Muscle layer of colon (tissue), 2 donors: ENCODE measurements around the gene ZNHIT6.

ENCODE experiments used
- H3K27ac ChIP-seq: one replicate; pipeline ENCODE4 v1.7.0; 2013; ENCODE audit warnings: low read depth, mild to moderate bottlenecking, low read length, moderate library complexity
- H3K27me3 ChIP-seq, 2 donors: one replicate each; pipeline ENCODE4 v1.7.0; 2013; ENCODE audit warnings: low read length in 2 of 2, mild to moderate bottlenecking in 2 of 2; ENCODE audit not compliant: insufficient read depth in 2 of 2, control insufficient read depth in 1 of 2
- H3K36me3 ChIP-seq: one replicate; pipeline ENCODE4 v1.7.0; 2013; ENCODE audit warnings: mild to moderate bottlenecking, low read length; ENCODE audit not compliant: insufficient read depth
- H3K4me1 ChIP-seq: one replicate; pipeline ENCODE4 v1.7.0; 2013; ENCODE audit warnings: mild to moderate bottlenecking, low read length; ENCODE audit not compliant: insufficient read depth
- H3K4me3 ChIP-seq, 2 donors: one replicate each; pipeline ENCODE4 v1.7.0; 2013; ENCODE audit warnings: low read length in 2 of 2, low read depth in 1 of 2, mild to moderate bottlenecking in 1 of 2, moderate library complexity in 1 of 2
- H3K9ac ChIP-seq: one replicate; pipeline ENCODE4 v1.7.0; 2013; ENCODE audit warnings: low read length
- H3K9me3 ChIP-seq: one replicate; pipeline ENCODE4 v1.7.0; 2013; ENCODE audit warnings: mild to moderate bottlenecking, low read length
- donor health status: abdominal sarcoma.
- donor health status: Adenocarcinoma of cecum.

The ZNHIT6 gene

DNA sequence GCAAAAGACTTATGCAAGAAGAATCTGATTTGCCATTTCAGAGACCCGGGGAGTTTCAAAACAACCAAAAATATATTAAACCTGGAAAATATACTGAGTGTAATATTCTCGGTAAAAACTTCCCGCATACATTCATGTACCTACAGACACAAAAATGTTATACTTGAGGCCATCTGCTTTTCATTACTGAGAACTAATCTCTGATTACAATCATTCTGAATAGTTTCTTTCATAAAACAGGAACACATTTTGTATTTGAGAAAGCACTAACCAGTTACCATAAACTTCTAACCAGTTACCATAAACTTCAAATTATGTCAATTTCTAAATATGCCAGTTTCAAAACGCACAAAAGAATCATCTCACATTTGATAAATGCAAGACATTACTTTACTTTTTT lies 7.8 kb downstream of the ZNHIT6 start:
- Histone ChIP-seq H3K9me3 (no peaks in the 10 kb centered on the region), H3K27ac (no peak overlapping the region), H3K36me3 (peaks cover 17% of the 10 kb centered on the region), H3K9ac (no peak overlapping the region), H3K4me1 (peaks cover 6% of the 10 kb centered on the region), H3K27me3 (no peaks in the 10 kb centered on the region), H3K4me3 (no peak overlapping the region)

DNA sequence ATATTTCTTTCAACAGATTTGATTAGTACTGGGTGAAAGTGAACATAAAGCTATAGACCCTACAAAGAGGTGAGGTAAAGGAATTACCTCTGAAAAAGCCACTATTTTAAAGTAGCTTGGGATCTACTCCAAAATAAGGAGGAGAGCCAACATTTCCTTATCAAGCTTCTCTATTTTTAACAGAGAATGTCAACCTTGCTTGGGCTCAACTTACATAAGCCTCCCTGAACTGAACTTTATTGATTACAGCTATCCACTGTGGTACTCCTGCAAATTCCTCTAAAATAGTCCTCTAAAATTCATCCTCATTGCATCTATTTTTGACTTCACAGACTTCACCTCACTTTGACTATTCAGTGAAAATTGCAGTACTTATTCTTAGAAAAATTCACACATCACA lies 10.3 kb downstream of the ZNHIT6 start:
- Histone ChIP-seq H3K27me3 (no peaks in the 10 kb centered on the region), H3K36me3 (peaks cover 10% of the 10 kb centered on the region), H3K4me3 (no peak overlapping the region), H3K27ac (no peak overlapping the region), H3K4me1 (peaks cover 6% of the 10 kb centered on the region), H3K9me3 (no peaks in the 10 kb centered on the region), H3K9ac (no peak overlapping the region)

- no peaks in the 10 kb centered on the region for H3K36me3 ChIP-seq
- H3K4me1 ChIP-seq: peaks cover 2% of the 10 kb centered on the region
- H3K4me3 ChIP-seq: no peak overlapping the region
- no peaks in the 10 kb centered on the region for H3K9me3 ChIP-seq
- no peak overlapping the region for H3K9ac ChIP-seq
- H3K27me3 ChIP-seq: no peaks in the 10 kb centered on the region
- H3K27ac ChIP-seq: no peak overlapping the region
Measured at GRCh38 chr1:85692730-85693314, 15.4 kb downstream of the ZNHIT6 start.

- Histone ChIP-seq H3K9ac (no peak overlapping the region), H3K36me3 (no peaks in the 10 kb centered on the region), H3K9me3 (no peaks in the 10 kb centered on the region), H3K4me1 (no peaks in the 10 kb centered on the region), H3K27ac (no peak overlapping the region), H3K27me3 (no peaks in the 10 kb centered on the region), H3K4me3 (no peak overlapping the region)
Measured at GRCh38 chr1:85689775-85690404, 18.3 kb downstream of the ZNHIT6 start.

GRCh38 chr1:85683292-85684025 lies 24.8 kb downstream of the ZNHIT6 start:
- Histone ChIP-seq H3K27ac (no peak overlapping the region), H3K9ac (no peak overlapping the region), H3K4me3 (no peak overlapping the region), H3K4me1 (peaks cover 9% of the 10 kb centered on the region), H3K27me3 (no peaks in the 10 kb centered on the region), H3K9me3 (no peaks in the 10 kb centered on the region), H3K36me3 (no peaks in the 10 kb centered on the region)

DNA sequence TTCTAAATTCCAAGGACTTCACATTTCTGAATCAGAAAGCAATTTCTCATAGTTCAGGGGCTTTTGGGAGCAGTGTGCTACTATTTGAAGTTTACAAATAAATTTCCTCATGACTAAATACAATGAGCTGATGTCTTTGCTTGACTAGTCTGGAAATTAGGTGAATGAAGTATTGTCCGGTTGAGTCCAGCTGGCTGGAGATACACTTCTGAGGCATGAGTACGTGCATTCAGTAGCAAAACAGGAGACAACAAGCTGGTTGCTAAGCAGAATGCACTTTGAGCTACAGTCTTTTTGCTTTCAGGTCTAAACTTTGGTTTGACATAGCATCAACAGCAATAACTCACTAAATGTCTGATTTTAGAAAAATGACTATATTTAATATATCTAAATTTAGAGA lies 27.1 kb downstream of the ZNHIT6 start:
- no peak overlapping the region for H3K4me3 ChIP-seq
- no peak overlapping the region for H3K27ac ChIP-seq

GRCh38 chr1:85678193-85678592 lies 30.0 kb downstream of the ZNHIT6 start:
- no peak overlapping the region for H3K4me3 ChIP-seq
- H3K4me1 ChIP-seq: peaks cover 9% of the 10 kb centered on the region
- no peaks in the 10 kb centered on the region for H3K9me3 ChIP-seq
- no peak overlapping the region for H3K27ac ChIP-seq
- H3K27me3 ChIP-seq: no peaks in the 10 kb centered on the region
- no peak overlapping the region for H3K9ac ChIP-seq
- peaks cover 5% of the 10 kb centered on the region for H3K36me3 ChIP-seq

More for the DNA sequence above, 27.1 kb downstream of the ZNHIT6 start:
- Histone ChIP-seq H3K9me3 (no peaks in the 10 kb centered on the region), H3K4me1 (peaks cover 9% of the 10 kb centered on the region), H3K36me3 (peaks cover 5% of the 10 kb centered on the region), H3K9ac (no peak overlapping the region), H3K27me3 (no peaks in the 10 kb centered on the region)

- H3K4me3 ChIP-seq: no peak overlapping the region
- no peaks in the 10 kb centered on the region for H3K27me3 ChIP-seq
- H3K9me3 ChIP-seq: no peaks in the 10 kb centered on the region
- H3K4me1 ChIP-seq: peaks cover 9% of the 10 kb centered on the region
- H3K9ac ChIP-seq: no peak overlapping the region
- peaks cover 5% of the 10 kb centered on the region for H3K36me3 ChIP-seq
- no peak overlapping the region for H3K27ac ChIP-seq
Measured at GRCh38 chr1:85677656-85678055, 30.6 kb downstream of the ZNHIT6 start.

DNA sequence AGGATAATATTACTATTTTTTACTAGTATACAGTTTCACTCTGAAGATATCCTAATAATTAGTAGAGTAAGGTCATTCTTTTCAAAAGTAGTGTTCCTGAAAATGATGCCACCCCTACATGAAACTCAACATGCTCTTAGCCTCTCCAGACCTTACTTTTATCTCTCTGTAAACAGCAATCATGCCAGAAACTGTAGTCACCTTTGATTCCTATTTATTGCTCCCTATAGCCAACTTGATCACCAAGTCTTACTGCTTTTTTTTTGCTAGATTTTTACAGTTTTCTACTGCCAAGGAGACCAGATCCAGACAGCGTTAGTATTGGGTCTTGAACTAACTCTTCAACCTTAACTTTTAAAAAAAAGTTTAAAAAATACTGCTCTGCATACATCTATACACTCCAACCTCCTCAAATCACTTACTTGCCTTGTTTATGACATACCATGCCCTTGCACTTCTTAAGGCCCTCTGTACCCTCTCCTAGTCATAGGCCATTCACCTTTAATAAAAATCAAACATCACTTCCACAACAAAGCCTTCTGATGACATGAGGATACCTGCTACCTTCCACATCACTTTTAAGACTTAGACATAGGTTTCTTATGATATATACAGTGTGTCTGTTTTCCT lies 36.1 kb downstream of the ZNHIT6 start:
- Histone ChIP-seq H3K27ac (no peak overlapping the region), H3K27me3 (no peaks in the 10 kb centered on the region), H3K4me1 (no peaks in the 10 kb centered on the region), H3K36me3 (no peaks in the 10 kb centered on the region), H3K9ac (no peak overlapping the region), H3K4me3 (no peak overlapping the region), H3K9me3 (no peaks in the 10 kb centered on the region)

DNA sequence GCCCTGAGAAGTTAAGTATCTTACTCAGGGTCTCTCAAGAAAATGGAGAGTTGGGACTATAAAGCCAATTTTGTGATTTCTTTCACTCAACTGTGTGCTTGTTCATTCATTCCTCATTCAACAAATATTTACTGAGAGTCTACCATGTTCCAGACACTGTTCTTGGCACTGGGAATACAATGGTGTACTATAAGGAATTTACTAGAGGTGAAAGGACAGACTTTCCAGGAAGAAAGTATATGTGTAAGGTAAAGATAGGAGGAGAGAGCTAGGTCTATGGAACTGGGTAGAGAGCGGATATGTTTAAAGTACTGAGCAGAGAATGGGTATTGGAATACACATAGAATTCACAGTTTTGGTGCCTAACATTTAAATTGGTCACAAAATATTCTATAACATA lies 42.3 kb downstream of the ZNHIT6 start:
- Histone ChIP-seq H3K4me1 (no peaks in the 10 kb centered on the region), H3K27ac (no peak overlapping the region), H3K4me3 (no peak overlapping the region), H3K27me3 (no peaks in the 10 kb centered on the region), H3K9me3 (no peaks in the 10 kb centered on the region), H3K9ac (no peak overlapping the region), H3K36me3 (no peaks in the 10 kb centered on the region)

DNA sequence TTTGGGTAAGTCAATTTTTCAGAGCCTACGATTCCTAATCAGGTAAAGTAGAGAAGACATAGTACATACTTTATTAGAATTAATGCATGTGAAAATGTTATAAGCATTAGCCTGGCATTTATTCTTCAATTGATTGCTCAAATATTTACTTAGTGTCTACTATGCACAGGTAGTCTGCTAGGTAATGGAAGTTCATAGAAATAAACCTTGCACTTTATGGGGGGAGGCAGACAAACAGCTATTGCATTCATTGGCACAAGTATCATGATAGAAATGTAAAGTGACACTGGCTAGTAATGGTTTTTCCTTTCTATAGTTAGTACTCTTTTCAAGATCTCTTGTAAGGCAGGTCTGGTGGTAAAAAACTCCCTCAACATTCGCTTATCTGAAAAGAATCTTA lies 44.9 kb downstream of the ZNHIT6 start:
- no peaks in the 10 kb centered on the region for H3K27me3 ChIP-seq
- H3K9me3 ChIP-seq: no peaks in the 10 kb centered on the region
- no peaks in the 10 kb centered on the region for H3K4me1 ChIP-seq
- H3K27ac ChIP-seq: no peak overlapping the region
- no peak overlapping the region for H3K9ac ChIP-seq
- no peak overlapping the region for H3K4me3 ChIP-seq
- H3K36me3 ChIP-seq: no peaks in the 10 kb centered on the region
